K562 (cell line): ENCODE results near the gene MICAL2. TPM values are rescaled to one million over a fixed set of nuclear protein-coding genes. Genes with fewer than 3 reads are reported as not detected.

Experiments
- CCAR2 ChIP-seq: fragments of 200-400 bp; formaldehyde crosslinking; IDR thresholded peaks from 2 replicates; pipeline ENCODE4 v1.6.1; 2017; ENCODE audit warnings: mild to moderate bottlenecking, low read depth, low read length
- CHCHD3 ChIP-seq: fragments of 250-450 bp; sonication (Bioruptor Pico); IDR thresholded peaks from 2 replicates; pipeline ENCODE4 v2.1.2; 2022; ENCODE audit warnings: mild to moderate bottlenecking
- E2F5 ChIP-seq: sonication (generic); formaldehyde crosslinking; IDR thresholded peaks from 2 replicates; pipeline ENCODE4 v1.8.0; 2022; ENCODE audit warnings: mild to moderate bottlenecking, missing genetic modification reagents
- ELK1 ChIP-seq: sonication (generic); formaldehyde crosslinking; IDR thresholded peaks from 2 replicates; pipeline ENCODE4 v1.8.1; 2022; ENCODE audit warnings: missing genetic modification reagents
- FOSL1 ChIP-seq: fragments of 200-800 bp; sonication (Bioruptor generic); conservative IDR thresholded peaks from 2 replicates; pipeline ENCODE4 v1.6.1; 2016; ENCODE audit warnings: missing genetic modification characterization, missing compliant biosample characterization
- HMBOX1 ChIP-seq: sonication (generic); IDR thresholded peaks from 2 replicates; pipeline ENCODE4 v1.6.1; 2016
- JUNB ChIP-seq: fragments of 450-650 bp; formaldehyde crosslinking; conservative IDR thresholded peaks from 2 replicates; pipeline ENCODE4 v1.4.0; 2020; ENCODE audit warnings: mild to moderate bottlenecking
- JUND ChIP-seq, 2 experiments: IDR thresholded peaks; 2 replicates in 1 of 2; 3 replicates in 1 of 2; pipeline ENCODE4 v1.6.1; 2011; ENCODE audit warnings: borderline replicate concordance in 2 of 2, low read depth in 2 of 2, low read length in 2 of 2, improper control_type of control experiment in 1 of 2, missing biosample characterization in 1 of 2, missing genetic modification characterization in 1 of 2, missing genetic modification reagents in 1 of 2
- KHSRP ChIP-seq: fragments of 450-650 bp; IDR thresholded peaks from 2 replicates; pipeline ENCODE4 v1.6.1; 2017
- MCM3 ChIP-seq: fragments of 450-650 bp; IDR thresholded peaks from 2 replicates; pipeline ENCODE4 v1.6.1; 2016
- MECOM ChIP-seq: fragments of 250-450 bp; sonication (Bioruptor Pico); IDR thresholded peaks from 2 replicates; pipeline ENCODE4 v1.8.0; 2022; ENCODE audit warnings: inconsistent platforms
- MIER1 ChIP-seq: fragments of 450-650 bp; IDR thresholded peaks from 2 replicates; pipeline ENCODE4 v1.6.1; 2016; ENCODE audit warnings: antibody characterized with exemption, mild to moderate bottlenecking, low read depth
- PML ChIP-seq: IDR thresholded peaks from 2 replicates; pipeline ENCODE4 v1.6.1; 2012; ENCODE audit warnings: low read length, inconsistent platforms
- POU5F1 ChIP-seq: fragments of 150-350 bp; IDR thresholded peaks from 2 replicates; pipeline ENCODE4 v1.6.1; 2014; ENCODE audit warnings: borderline replicate concordance, low read length, low read depth, mild to moderate bottlenecking; ENCODE audit not compliant: partially characterized antibody
- RB1 ChIP-seq: fragments of 450-650 bp; IDR thresholded peaks from 2 replicates; pipeline ENCODE4 v1.6.1; 2017; ENCODE audit warnings: low read depth, mild to moderate bottlenecking
- RCOR1 ChIP-seq, 2 experiments: IDR thresholded peaks; 2 replicates each; pipeline ENCODE4 v1.6.1; 2012; ENCODE audit warnings: low read depth in 2 of 2, low read length in 2 of 2, borderline replicate concordance in 1 of 2, improper control_type of control experiment in 1 of 2
- SAFB2 ChIP-seq: fragments of 200-400 bp; formaldehyde crosslinking; IDR thresholded peaks from 2 replicates; pipeline ENCODE4 v1.6.1; 2018; ENCODE audit warnings: borderline replicate concordance, low read length, low read depth, moderate library complexity; ENCODE audit not compliant: severe bottlenecking
- SMARCA4 ChIP-seq: fragments of 450-650 bp; IDR thresholded peaks from 2 replicates; pipeline ENCODE4 v1.6.1; 2016
- SMARCA5 ChIP-seq: fragments of 450-650 bp; IDR thresholded peaks from 2 replicates; pipeline ENCODE4 v1.6.1; 2016
- SMARCC2 ChIP-seq: fragments of 450-650 bp; IDR thresholded peaks from 2 replicates; pipeline ENCODE4 v1.6.1; 2017; ENCODE audit warnings: antibody characterized with exemption, moderate library complexity, mild to moderate bottlenecking, low read depth
- SOX6 ChIP-seq: fragments of 450-650 bp; IDR thresholded peaks from 2 replicates; pipeline ENCODE4 v1.6.1; 2014; ENCODE audit warnings: mild to moderate bottlenecking
- ZNF184 ChIP-seq: sonication (generic); formaldehyde crosslinking; IDR thresholded peaks from 2 replicates; pipeline ENCODE4 v1.5.0; 2020; ENCODE audit warnings: missing genetic modification reagents
- ZNF408 ChIP-seq: fragments of 250-450 bp; sonication (Bioruptor Pico); IDR thresholded peaks from 2 replicates; pipeline ENCODE4 v1.4.0; 2020; ENCODE audit warnings: low read depth, mild to moderate bottlenecking, moderate library complexity
- ZNF431 ChIP-seq: sonication (generic); formaldehyde crosslinking; IDR thresholded peaks from 2 replicates; pipeline ENCODE4 v1.8.0; 2022; ENCODE audit warnings: mild to moderate bottlenecking, missing genetic modification reagents
- ZNF445 ChIP-seq: fragments of 250-450 bp; sonication (Bioruptor Pico); IDR thresholded peaks from 2 replicates; pipeline ENCODE4 v1.4.0; 2020; ENCODE audit warnings: low read depth, mild to moderate bottlenecking, moderate library complexity
- ZNF449 ChIP-seq: fragments of 250-450 bp; sonication (Bioruptor Pico); IDR thresholded peaks from 2 replicates; pipeline ENCODE4 v1.8.0; 2022; ENCODE audit warnings: moderate library complexity, mild to moderate bottlenecking, inconsistent platforms
- ZNF76 ChIP-seq: fragments of 250-450 bp; sonication (Bioruptor Pico); IDR thresholded peaks from 2 replicates; pipeline ENCODE4 v1.4.0; 2020; ENCODE audit warnings: mild to moderate bottlenecking, moderate library complexity, borderline replicate concordance
- ZNF77 ChIP-seq: fragments of 250-450 bp; sonication (Bioruptor Pico); IDR thresholded peaks from 2 replicates; pipeline ENCODE4 v1.5.0; 2020
- polyA plus RNA-seq, 8 experiments: library from polyadenylated mRNA; depleted of rRNA in 4 of 8; stranded (reverse) in 5 of 8; unstranded in 3 of 8; fragments of >200 nt; fragmentation: Nextera tagmentation in 2 of 8; fragmentation: Illumina TruSeq in 1 of 8; extraction: Ambion mirVana in 2 of 8; extraction: Trizol in 1 of 8; gene quantifications; 2 replicates each; pipeline versions ENCODE4 v1.2.1 to v1.2.3, GENCODE V29; 2011 to 2014; ENCODE audit warnings: inconsistent platforms in 1 of 8, missing spikeins in 1 of 8
- total RNA-seq, 7 experiments: library from RNA; depleted of rRNA in 6 of 7; stranded (reverse); fragments of >200 nt in 6 of 7; fragmentation: Illumina TruSeq in 2 of 7; extraction: Trizol in 2 of 7; gene quantifications; 2 replicates each; pipeline versions ENCODE4 v1.2.1 to v1.2.3, GENCODE V29; 2011 to 2021; ENCODE audit warnings: low replicate concordance in 1 of 7

Gene MICAL2
- total and polyA plus RNA-seq, 9 of the 15 experiments (the other 6 are each of a cell fraction or from before 2014, with no cell fraction given), result 4.7 to 64.2 (median 33.6) TPM

- TF ChIP-seq JUND (IDR thresholded peaks at IDR 0.05; ENCODE audit: borderline replicate concordance, low read depth, low read length) (peak; percentile 40; the same call in 1 of the 2 replicates), JUND (tag; IDR thresholded peaks at IDR 0.05; ENCODE audit: borderline replicate concordance, low read depth, low read length) (peak; percentile 74; the same call in 1 of the 3 replicates), ZNF431 (no peak), E2F5 (CRISPR knock-in tag) (no peak), ELK1 (CRISPR knock-in tag) (no peak), SAFB2 (no peak), RCOR1 (IDR thresholded peaks at IDR 0.05; ENCODE audit: borderline replicate concordance in 1 of 2, low read depth in 2 of 2, low read length in 2 of 2) (peak in 1 of 2 experiments; percentile 15; a peak in 1 of 4 replicates), ZNF408 (no peak), FOSL1 (tag) (peak; percentile 67), MECOM (no peak), CCAR2 (no peak), HMBOX1 (peak; percentile 94), ZNF445 (CRISPR knock-in tag) (no peak), KHSRP (no peak), ZNF77 (CRISPR knock-in tag) (no peak), ZNF184 (CRISPR knock-in tag) (no peak), MIER1 (no peak), SMARCC2 (no peak), SMARCA4 (0 out of 2 replicates have a peak, but pooled peaks have one; percentile 25), SMARCA5 (peak; percentile 52; the same call in 1 of the 2 replicates), ZNF449 (no peak), POU5F1 (no peak), CHCHD3 (CRISPR knock-in tag) (no peak), ZNF76 (no peak), SOX6 (0 out of 2 replicates have a peak, but pooled peaks have one; percentile 33), RB1 (no peak), JUNB (CRISPR knock-in tag) (no peak), MCM3 (no peak), PML (no peak)
These were observed 17.9 kb downstream of the MICAL2 start (continued) for GRCh38 chr11:12128301-12128751.
